ENCODE data around the gene SMAD2.
"Not testable (repeated sequence)": the region's sequence is repeated elsewhere in the genome, so short reads cannot be mapped to it uniquely, and the experiment has no call there.

The SMAD2 gene

GRCh38 chr18:47964053-47964452 lies 33.6 kb upstream of the SMAD2 start:
- Histone ChIP-seq H3K4me3 (ENCODE audit: low read depth, low read length) (no peak overlapping the region), H3K27me3 (ENCODE audit: control insufficient read depth, insufficient read depth, low read length) (no peaks in the 10 kb centered on the region), H3K9ac (ENCODE audit: low read length) (no peak overlapping the region), H3K4me1 (ENCODE audit: control insufficient read depth, insufficient read depth, low read length) (peaks cover 12% of the 10 kb centered on the region; the same call in 1 of the 2 replicates), H3K9me3 (ENCODE audit: control insufficient read depth, insufficient read depth, low read depth, low read length) (peaks cover 52% of the 10 kb centered on the region), H3K27ac (ENCODE audit: low read depth, low read length) (no peak overlapping the region), H3K36me3 (ENCODE audit: control insufficient read depth, insufficient read depth, low read length) (no peaks in the 10 kb centered on the region)

DNA sequence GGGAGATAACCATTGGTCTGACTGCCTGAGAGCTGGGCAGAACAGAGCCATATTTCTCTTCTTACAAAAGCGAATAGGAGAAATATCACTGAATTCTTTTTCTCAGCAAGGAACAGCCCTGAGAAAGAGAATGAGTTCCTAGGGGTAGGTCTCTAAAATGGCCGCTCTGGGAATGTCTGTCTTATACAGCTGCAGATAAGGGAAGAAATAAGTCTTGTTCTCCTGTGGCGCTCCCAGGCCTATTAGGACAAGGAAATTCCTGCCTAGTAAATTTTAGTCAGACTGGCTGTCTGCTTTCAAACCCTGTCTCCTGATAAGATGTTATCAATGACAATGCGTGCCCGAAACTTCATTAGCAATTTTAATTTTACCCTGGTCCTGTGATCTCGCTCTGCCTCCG lies 30.5 kb upstream of the SMAD2 start:
- H3K4me1 ChIP-seq (ENCODE audit: control insufficient read depth, insufficient read depth, low read length) = not testable (repeated sequence)
- H3K9me3 ChIP-seq (ENCODE audit: control insufficient read depth, insufficient read depth, low read depth, low read length) = peaks cover 44% of the 10 kb centered on the region

GRCh38 chr18:47953471-47953931 lies 23.0 kb upstream of the SMAD2 start:
- Histone ChIP-seq H3K9ac (ENCODE audit: low read length) (no peak overlapping the region), H3K36me3 (ENCODE audit: control insufficient read depth, insufficient read depth, low read length) (no peaks in the 10 kb centered on the region), H3K9me3 (ENCODE audit: control insufficient read depth, insufficient read depth, low read depth, low read length) (peaks cover 6% of the 10 kb centered on the region; the same call in 1 of the 2 replicates), H3K4me3 (ENCODE audit: low read depth, low read length) (no peak overlapping the region), H3K4me1 (ENCODE audit: control insufficient read depth, insufficient read depth, low read length) (peaks cover 7% of the 10 kb centered on the region), H3K27ac (ENCODE audit: low read depth, low read length) (no peak overlapping the region), H3K27me3 (ENCODE audit: control insufficient read depth, insufficient read depth, low read length) (no peaks in the 10 kb centered on the region)

More for the DNA sequence above, 30.5 kb upstream of the SMAD2 start:
- not testable (repeated sequence) for H3K27ac ChIP-seq (ENCODE audit: low read depth, low read length); H3K36me3 ChIP-seq (ENCODE audit: control insufficient read depth, insufficient read depth, low read length); H3K4me3 ChIP-seq (ENCODE audit: low read depth, low read length); H3K9ac ChIP-seq (ENCODE audit: low read length); H3K27me3 ChIP-seq (ENCODE audit: control insufficient read depth, insufficient read depth, low read length)

DNA sequence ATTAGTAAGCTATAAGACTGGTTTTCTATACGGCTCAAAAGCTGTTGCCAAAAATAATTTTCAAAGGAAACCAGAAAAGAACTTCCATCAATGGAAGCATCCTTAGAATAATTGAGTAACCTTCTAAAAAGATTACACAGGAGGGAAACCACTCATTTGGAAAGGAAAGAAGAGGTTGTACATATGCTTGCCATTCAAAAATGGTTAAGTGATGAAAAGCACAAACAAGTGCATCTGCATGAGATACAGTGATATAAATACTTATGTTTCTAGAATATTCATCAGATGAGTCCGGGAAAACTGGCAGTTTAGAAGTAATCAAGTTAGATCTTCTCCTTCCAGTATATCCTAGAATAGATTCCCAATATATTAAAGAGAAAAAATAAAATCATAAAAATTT lies 20.1 kb upstream of the SMAD2 start:
- H3K36me3 ChIP-seq (ENCODE audit: control insufficient read depth, insufficient read depth, low read length) = no peaks in the 10 kb centered on the region
- peaks cover 7% of the 10 kb centered on the region for H3K4me1 ChIP-seq (ENCODE audit: control insufficient read depth, insufficient read depth, low read length)
- no peak overlapping the region for H3K27ac ChIP-seq (ENCODE audit: low read depth, low read length)
- H3K9me3 ChIP-seq (ENCODE audit: control insufficient read depth, insufficient read depth, low read depth, low read length) = no peaks in the 10 kb centered on the region
- H3K9ac ChIP-seq (ENCODE audit: low read length) = no peak overlapping the region
- H3K4me3 ChIP-seq (ENCODE audit: low read depth, low read length) = no peak overlapping the region
- H3K27me3 ChIP-seq (ENCODE audit: control insufficient read depth, insufficient read depth, low read length) = no peaks in the 10 kb centered on the region

DNA sequence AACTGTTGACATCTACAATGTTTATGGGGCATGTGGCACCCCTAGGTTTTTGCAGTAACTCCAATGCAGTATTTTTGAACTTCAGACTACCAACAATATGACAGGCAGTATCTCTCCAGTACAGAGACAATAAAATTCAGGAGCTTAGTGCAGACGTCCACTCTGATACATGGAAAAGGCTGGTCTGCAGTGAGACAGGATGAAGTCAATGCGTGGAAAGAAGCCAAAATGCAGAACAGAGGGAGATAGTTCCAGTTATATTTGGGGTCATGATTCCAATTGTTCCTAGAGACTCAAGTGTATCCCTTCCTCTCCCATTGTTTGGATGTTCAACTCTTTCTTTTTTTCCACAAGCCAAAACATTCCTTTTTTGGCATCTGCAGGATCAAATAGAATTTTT lies 18.7 kb upstream of the SMAD2 start:
- H3K27me3 ChIP-seq (ENCODE audit: control insufficient read depth, insufficient read depth, low read length) = no peaks in the 10 kb centered on the region
- H3K36me3 ChIP-seq (ENCODE audit: control insufficient read depth, insufficient read depth, low read length) = no peaks in the 10 kb centered on the region
- no peak overlapping the region for H3K27ac ChIP-seq (ENCODE audit: low read depth, low read length)
- H3K4me3 ChIP-seq (ENCODE audit: low read depth, low read length) = no peak overlapping the region
- no peak overlapping the region for H3K9ac ChIP-seq (ENCODE audit: low read length)
- H3K4me1 ChIP-seq (ENCODE audit: control insufficient read depth, insufficient read depth, low read length) = peaks cover 7% of the 10 kb centered on the region
- H3K9me3 ChIP-seq (ENCODE audit: control insufficient read depth, insufficient read depth, low read depth, low read length) = 0 out of 2 replicates have a peak, but pooled peaks cover 6% of the 10 kb centered on the region

- H3K4me3 ChIP-seq (ENCODE audit: low read depth, low read length) = no peak overlapping the region
- no peaks in the 10 kb centered on the region for H3K27me3 ChIP-seq (ENCODE audit: control insufficient read depth, insufficient read depth, low read length)
- H3K9me3 ChIP-seq (ENCODE audit: control insufficient read depth, insufficient read depth, low read depth, low read length) = peaks cover 8% of the 10 kb centered on the region
- H3K27ac ChIP-seq (ENCODE audit: low read depth, low read length) = no peak overlapping the region
- H3K36me3 ChIP-seq (ENCODE audit: control insufficient read depth, insufficient read depth, low read length) = no peaks in the 10 kb centered on the region
- no peak overlapping the region for H3K9ac ChIP-seq (ENCODE audit: low read length)
- no peaks in the 10 kb centered on the region for H3K4me1 ChIP-seq (ENCODE audit: control insufficient read depth, insufficient read depth, low read length)
Measured at GRCh38 chr18:47946889-47947288, 16.4 kb upstream of the SMAD2 start.

GRCh38 chr18:47944972-47945852 lies 14.8 kb upstream of the SMAD2 start:
- H3K27me3 ChIP-seq (ENCODE audit: control insufficient read depth, insufficient read depth, low read length) = no peaks in the 10 kb centered on the region
- no peak overlapping the region for H3K27ac ChIP-seq (ENCODE audit: low read depth, low read length)
- no peaks in the 10 kb centered on the region for H3K36me3 ChIP-seq (ENCODE audit: control insufficient read depth, insufficient read depth, low read length)
- no peak overlapping the region for H3K4me3 ChIP-seq (ENCODE audit: low read depth, low read length)
- H3K9ac ChIP-seq (ENCODE audit: low read length) = no peak overlapping the region
- H3K9me3 ChIP-seq (ENCODE audit: control insufficient read depth, insufficient read depth, low read depth, low read length) = peaks cover 9% of the 10 kb centered on the region
- H3K4me1 ChIP-seq (ENCODE audit: control insufficient read depth, insufficient read depth, low read length) = no peaks in the 10 kb centered on the region

- no peak overlapping the region for H3K4me3 ChIP-seq (ENCODE audit: low read depth, low read length)
- H3K36me3 ChIP-seq (ENCODE audit: control insufficient read depth, insufficient read depth, low read length) = no peaks in the 10 kb centered on the region
- H3K4me1 ChIP-seq (ENCODE audit: control insufficient read depth, insufficient read depth, low read length) = peaks cover 9% of the 10 kb centered on the region
- H3K27ac ChIP-seq (ENCODE audit: low read depth, low read length) = no peak overlapping the region
- H3K27me3 ChIP-seq (ENCODE audit: control insufficient read depth, insufficient read depth, low read length) = no peaks in the 10 kb centered on the region
- H3K9me3 ChIP-seq (ENCODE audit: control insufficient read depth, insufficient read depth, low read depth, low read length) = peaks cover 1% of the 10 kb centered on the region
- no peak overlapping the region for H3K9ac ChIP-seq (ENCODE audit: low read length)
Measured at GRCh38 chr18:47936952-47937351, 6.5 kb upstream of the SMAD2 start.

GRCh38 chr18:47935321-47936055 lies 5.0 kb upstream of the SMAD2 start:
- Histone ChIP-seq H3K27ac (ENCODE audit: low read depth, low read length) (no peak overlapping the region), H3K4me3 (ENCODE audit: low read depth, low read length) (no peak overlapping the region), H3K9me3 (ENCODE audit: control insufficient read depth, insufficient read depth, low read depth, low read length) (no peaks in the 10 kb centered on the region), H3K27me3 (ENCODE audit: control insufficient read depth, insufficient read depth, low read length) (no peaks in the 10 kb centered on the region), H3K4me1 (ENCODE audit: control insufficient read depth, insufficient read depth, low read length) (peaks cover 13% of the 10 kb centered on the region), H3K9ac (ENCODE audit: low read length) (no peak overlapping the region), H3K36me3 (ENCODE audit: control insufficient read depth, insufficient read depth, low read length) (no peaks in the 10 kb centered on the region)

DNA sequence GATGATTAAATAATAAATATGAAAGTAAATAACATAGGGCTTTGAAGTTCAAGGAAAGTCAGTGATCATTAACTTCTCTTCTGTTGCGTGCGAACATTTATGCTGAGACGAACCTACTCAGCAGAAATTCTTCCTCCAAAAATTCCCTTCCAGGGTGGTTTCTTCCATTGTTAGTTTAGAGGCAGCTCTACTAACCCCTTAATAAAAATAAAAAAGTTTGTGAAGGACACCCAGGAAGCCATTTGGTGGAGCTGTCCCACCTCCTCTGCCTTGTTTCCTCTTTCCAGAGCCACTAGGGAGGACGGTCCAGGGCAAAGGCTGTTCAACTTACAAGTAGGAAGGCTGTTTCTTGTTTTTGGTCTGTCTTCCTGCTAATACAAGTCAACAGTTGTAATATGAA lies 2.1 kb upstream of the SMAD2 start:
- Histone ChIP-seq H3K4me1 (ENCODE audit: control insufficient read depth, insufficient read depth, low read length) (peaks cover 22% of the 10 kb centered on the region), H3K27ac (ENCODE audit: low read depth, low read length) (no peak overlapping the region), H3K9ac (ENCODE audit: low read length) (no peak overlapping the region)

GRCh38 chr18:47932190-47932589 lies 1.7 kb upstream of the SMAD2 start:
- H3K4me3 ChIP-seq (ENCODE audit: low read depth, low read length) = peak overlapping the region; percentile 84
- peak overlapping the region; percentile 96 for H3K9ac ChIP-seq (ENCODE audit: low read length)

More for the DNA sequence above, 2.1 kb upstream of the SMAD2 start:
- no peaks in the 10 kb centered on the region for H3K9me3 ChIP-seq (ENCODE audit: control insufficient read depth, insufficient read depth, low read depth, low read length)
- H3K36me3 ChIP-seq (ENCODE audit: control insufficient read depth, insufficient read depth, low read length) = no peaks in the 10 kb centered on the region
- no peaks in the 10 kb centered on the region for H3K27me3 ChIP-seq (ENCODE audit: control insufficient read depth, insufficient read depth, low read length)
- H3K4me3 ChIP-seq (ENCODE audit: low read depth, low read length) = no peak overlapping the region

More at GRCh38 chr18:47932190-47932589, 1.7 kb upstream of the SMAD2 start:
- H3K27ac ChIP-seq (ENCODE audit: low read depth, low read length) = 0 out of 2 replicates have a peak overlapping the region, but pooled peaks have one; percentile 97
- no peaks in the 10 kb centered on the region for H3K27me3 ChIP-seq (ENCODE audit: control insufficient read depth, insufficient read depth, low read length)
- H3K9me3 ChIP-seq (ENCODE audit: control insufficient read depth, insufficient read depth, low read depth, low read length) = no peaks in the 10 kb centered on the region
- H3K36me3 ChIP-seq (ENCODE audit: control insufficient read depth, insufficient read depth, low read length) = no peaks in the 10 kb centered on the region
- H3K4me1 ChIP-seq (ENCODE audit: control insufficient read depth, insufficient read depth, low read length) = peaks cover 24% of the 10 kb centered on the region
